Kidney (tissue), 14 donors: Measurements from ENCODE around the gene MT4. TPM values are rescaled to one million over a fixed set of nuclear protein-coding genes. Genes with fewer than 3 reads are reported as not detected.

Source experiments
- DNase-seq, 5 donors: peaks; one replicate each; pipeline ENCODE4 v3.0.0-alpha.2; 2013 to 2020
- FAIRE-seq: peaks from 2 replicates; lab custom pipeline; 2012; peaks lifted over from hg19 to GRCh38; lab: Jason Lieb, UNC
- H3K27ac ChIP-seq, 2 donors: one replicate each; pipeline ENCODE4 v1.7.0; 2013; ENCODE audit warnings: low read depth in 2 of 2, low read length in 2 of 2, inconsistent platforms in 1 of 2
- H3K27me3 ChIP-seq: one replicate; pipeline ENCODE4 v1.7.1; 2013; ENCODE audit warnings: low read length, inconsistent platforms; ENCODE audit not compliant: control insufficient read depth, insufficient read depth
- H3K36me3 ChIP-seq, 3 donors: one replicate each; pipeline versions ENCODE4 v1.7.0 to v1.7.1; 2013; ENCODE audit warnings: low read length in 3 of 3, control low read depth in 1 of 3, inconsistent platforms in 1 of 3; ENCODE audit not compliant: insufficient read depth in 3 of 3, control insufficient read depth in 2 of 3
- H3K4me1 ChIP-seq, 3 donors: one replicate each; pipeline versions ENCODE4 v1.7.0 to v1.7.1; 2013; ENCODE audit warnings: low read length in 3 of 3, inconsistent platforms in 1 of 3, low read depth in 1 of 3; ENCODE audit not compliant: control insufficient read depth in 2 of 3, insufficient read depth in 2 of 3
- H3K4me3 ChIP-seq, 3 donors: one replicate each; pipeline versions ENCODE4 v1.7.0 to v1.8.1; 2013; ENCODE audit warnings: low read length in 3 of 3, control low read depth in 1 of 3, inconsistent platforms in 1 of 3
- H3K9ac ChIP-seq, 3 donors: one replicate each; pipeline versions ENCODE4 v1.7.0 to v1.7.1; 2013; ENCODE audit warnings: low read length in 3 of 3, control low read depth in 1 of 3, inconsistent platforms in 1 of 3
- H3K9me3 ChIP-seq, 3 donors: one replicate each; pipeline versions ENCODE4 v1.7.0 to v1.7.1; 2013; ENCODE audit warnings: low read length in 3 of 3, control low read depth in 1 of 3, inconsistent platforms in 1 of 3; ENCODE audit not compliant: control insufficient read depth in 2 of 3, insufficient read depth in 1 of 3
- CTCF ChIP-seq: IDR thresholded peaks from 3 replicates; pipeline ENCODE4 v1.5.1; 2012; ENCODE audit warnings: mild to moderate bottlenecking, moderate library complexity, borderline replicate concordance; ENCODE audit not compliant: insufficient read depth; ENCODE audit errors: extremely low read depth
- intact Hi-C: fragments of 100-400 bp; cut with DNase I; formaldehyde crosslinking; loops from one replicate; pipeline ENCODE4 v1.11.1; 2022
- polyA plus RNA-seq: library from polyadenylated mRNA; stranded (reverse); fragments of 350-450 nt; fragmentation: Illumina TruSeq; extraction: RNeasy Lipid Tissue Mini Kit (QIAGEN cat#74804); gene quantifications from one replicate; pipeline ENCODE4 v1.2.3, GENCODE V29; 2014; ENCODE audit warnings: low read depth, low replicate concordance; ENCODE audit not compliant: insufficient read depth
- total RNA-seq: library from RNA; stranded (reverse); fragmentation: NEBNext Ultra II Directional; extraction: Animal tissue kit (Norgen Biotek cat#: 25700); gene quantifications from one replicate; pipeline ENCODE4 v1.2.1, GENCODE V29; 2021
- donor health status: control.
- donor health status: control.
- donor health status: control.
- donor health status: control.
- donor health status: control.
- donor health status: DM: yes; HTN: yes; CAD: no.
- donor health status: Normal renal cell carcinoma (clear cell type).

MT4 gene
- total and polyA plus RNA-seq, 2 donors from 2014 or later: not detected

- FAIRE-seq: no peak
- H3K4me1 ChIP-seq: peaks cover 0 to 14% (median 11%) of the 10 kb centered on the region in 3 donors
- intact Hi-C loops: loop anchor here (10.0 kb wide), 1 partner anchor 80 kb away; the partner anchor contains the start of gene MT1X
These were observed 40.1 kb downstream of the MT4 start for GRCh38 chr16:56604966-56605365.

GRCh38 chr16:56605475-56605874 is 40.6 kb downstream of the MT4 start:
- Histone ChIP-seq H3K27me3 (no peaks in the 10 kb centered on the region), H3K4me3 (no peak overlapping the region), H3K9me3 (no peaks in the 10 kb centered on the region), H3K27ac (peak overlapping the region; percentile 94 to 96), H3K9ac (no peak overlapping the region), H3K4me1 (peaks cover 0 to 19% (median 11%) of the 10 kb centered on the region in 3 donors), H3K36me3 (no peaks in the 10 kb centered on the region)
- intact Hi-C loops: loop anchor here (10.0 kb wide), 1 partner anchor 79 kb away; the partner anchor contains the start of gene MT1X
- no peak for TF ChIP-seq CTCF
- DNase-seq: no peak
- no peak for FAIRE-seq

More at GRCh38 chr16:56604966-56605365, 40.1 kb downstream of the MT4 start:
- no peak overlapping the region for H3K9ac ChIP-seq
- no peaks in the 10 kb centered on the region for H3K36me3 ChIP-seq
- TF ChIP-seq CTCF: no peak
- H3K9me3 ChIP-seq: no peaks in the 10 kb centered on the region
- no peak overlapping the region for H3K27ac ChIP-seq
- H3K4me3 ChIP-seq: no peak overlapping the region
- H3K27me3 ChIP-seq: no peaks in the 10 kb centered on the region
- DNase-seq: no peak

GRCh38 chr16:56606071-56606475 is 41.2 kb downstream of the MT4 start:
- peak overlapping the region in 1 of 3 donors; percentile 4 for H3K4me3 ChIP-seq
- peak overlapping the region; percentile 94 to 96 for H3K27ac ChIP-seq
- peak overlapping the region in 1 of 3 donors; percentile 0 for H3K9ac ChIP-seq
- no peak for TF ChIP-seq CTCF
- DNase-seq: no peak
- H3K27me3 ChIP-seq: no peaks in the 10 kb centered on the region
- H3K36me3 ChIP-seq: no peaks in the 10 kb centered on the region
- intact Hi-C loops: loop anchor here (10.0 kb wide), 1 partner anchor 79 kb away; the partner anchor contains the start of gene MT1X
- FAIRE-seq: no peak
- H3K9me3 ChIP-seq: no peaks in the 10 kb centered on the region
- H3K4me1 ChIP-seq: peaks cover 0 to 25% (median 15%) of the 10 kb centered on the region in 3 donors
